DMS153 (cell line): ENCODE data around the gene CKLF.
"Not testable (repeated sequence)": the region's sequence is repeated elsewhere in the genome, so short reads cannot be mapped to it uniquely, and the experiment has no call there.

Source experiments
- DNase-seq: peaks from one replicate; lab custom pipeline; 2025; lab: John Stamatoyannopoulos, UW

Gene CKLF

DNA sequence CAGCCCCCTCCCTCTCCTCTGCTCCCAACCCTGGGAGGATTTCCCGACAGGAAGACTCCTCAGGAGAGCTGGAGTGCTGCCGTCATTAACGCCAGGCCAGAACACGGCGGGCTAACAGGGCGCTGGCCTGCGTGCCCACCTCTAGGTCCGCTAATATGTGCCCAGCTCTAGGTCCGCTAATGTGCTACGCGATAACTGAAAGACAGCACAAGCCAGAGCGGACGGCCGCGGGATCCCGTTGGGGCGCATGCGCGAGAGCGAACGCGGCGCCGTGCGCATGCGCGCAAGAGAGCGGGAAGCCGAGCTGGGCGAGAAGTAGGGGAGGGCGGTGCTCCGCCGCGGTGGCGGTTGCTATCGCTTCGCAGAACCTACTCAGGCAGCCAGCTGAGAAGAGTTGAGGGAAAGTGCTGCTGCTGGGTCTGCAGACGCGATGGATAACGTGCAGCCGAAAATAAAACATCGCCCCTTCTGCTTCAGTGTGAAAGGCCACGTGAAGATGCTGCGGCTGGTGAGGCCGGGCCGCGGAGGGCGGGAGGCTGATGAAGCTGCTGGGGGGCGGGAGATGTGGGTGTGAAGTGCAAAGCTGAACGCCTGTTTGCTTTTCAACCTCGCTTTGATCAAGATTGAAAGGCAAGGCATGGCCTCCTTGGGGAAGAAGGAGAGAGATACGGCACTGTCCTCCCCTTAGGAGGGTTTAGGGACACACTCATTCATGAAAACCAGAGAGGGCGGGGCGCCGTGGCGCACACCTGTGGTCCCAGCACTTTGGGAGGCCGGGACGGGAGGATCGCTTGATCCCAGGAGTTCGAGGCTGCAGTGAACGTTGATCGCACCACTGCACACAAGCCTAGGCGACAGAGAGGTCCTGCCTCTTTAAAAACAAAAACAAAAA lies at the start of gene CKLF:
Gene CKLF, plus strand, starts transcription at position 291 of the 892 bp plus-strand sequence. Its CDS starts 140 bp downstream, at position 431.
- peak; percentile 82 for DNase-seq

DNA sequence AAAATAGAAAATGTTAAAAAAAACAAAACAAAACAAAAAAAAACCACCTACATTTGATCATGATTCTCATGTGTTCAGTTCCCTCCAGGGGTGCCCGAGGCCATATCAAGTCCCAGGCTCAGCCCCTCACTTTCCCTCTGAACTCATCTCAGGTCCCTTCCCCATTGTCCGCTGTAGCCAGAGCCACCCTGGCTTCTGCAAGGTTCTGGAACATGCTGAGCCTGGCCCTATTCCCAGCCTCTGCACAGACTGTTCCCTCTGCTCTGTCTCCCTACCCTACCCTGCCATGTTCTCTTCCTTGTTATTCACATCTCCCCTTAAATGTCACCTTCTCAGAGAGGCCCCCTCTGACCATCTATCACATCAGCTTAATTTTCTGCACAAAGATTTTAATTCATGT lies 49.3 kb upstream of the CKLF start:
- DNase-seq: no peak

DNA sequence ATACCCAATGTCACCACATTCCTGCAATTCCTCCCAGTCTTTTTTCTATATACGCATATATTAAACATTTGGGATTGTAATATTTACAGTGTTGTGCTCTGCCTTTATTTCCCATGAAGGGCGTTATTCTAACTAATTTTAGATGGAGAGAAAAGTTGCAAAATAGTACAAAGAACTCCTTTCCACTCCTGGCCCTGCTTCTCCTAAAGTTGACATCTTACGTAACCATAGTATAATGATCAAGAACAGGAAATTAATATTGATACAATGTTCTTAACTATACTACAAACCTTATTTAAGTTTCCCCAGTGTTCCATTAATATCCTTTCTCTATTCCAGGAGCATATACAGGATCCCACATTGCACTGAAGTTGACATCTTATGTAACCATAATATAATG lies 48.8 kb upstream of the CKLF start:
- no peak for DNase-seq

DNA sequence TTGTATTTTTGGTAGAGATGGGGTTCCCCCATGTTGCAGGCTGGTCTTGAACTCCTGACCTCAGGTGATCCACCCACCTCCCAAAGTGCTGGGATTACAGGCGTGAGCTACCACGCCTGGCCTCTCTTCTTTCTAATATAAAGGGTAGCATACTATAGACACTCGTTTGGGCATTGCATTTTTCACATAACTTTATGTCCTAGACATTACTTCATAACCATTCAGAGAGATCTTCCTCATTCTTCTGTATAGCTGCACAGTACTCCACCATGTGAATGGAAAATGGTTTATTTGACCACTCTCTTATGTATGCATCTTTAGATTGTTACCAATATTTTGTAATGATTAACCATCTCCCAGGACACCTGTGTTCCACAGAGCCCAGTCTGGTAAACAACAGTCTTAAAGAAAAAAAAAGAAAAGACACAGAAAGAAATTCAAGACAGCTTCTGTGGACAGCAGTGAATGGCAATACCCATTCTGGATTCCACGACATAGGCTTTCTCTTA lies 44.6 kb upstream of the CKLF start:
- DNase-seq: no peak

- no peak for DNase-seq
Observed at GRCh38 chr16:66508248-66508913, 44.0 kb upstream of the CKLF start.

DNA sequence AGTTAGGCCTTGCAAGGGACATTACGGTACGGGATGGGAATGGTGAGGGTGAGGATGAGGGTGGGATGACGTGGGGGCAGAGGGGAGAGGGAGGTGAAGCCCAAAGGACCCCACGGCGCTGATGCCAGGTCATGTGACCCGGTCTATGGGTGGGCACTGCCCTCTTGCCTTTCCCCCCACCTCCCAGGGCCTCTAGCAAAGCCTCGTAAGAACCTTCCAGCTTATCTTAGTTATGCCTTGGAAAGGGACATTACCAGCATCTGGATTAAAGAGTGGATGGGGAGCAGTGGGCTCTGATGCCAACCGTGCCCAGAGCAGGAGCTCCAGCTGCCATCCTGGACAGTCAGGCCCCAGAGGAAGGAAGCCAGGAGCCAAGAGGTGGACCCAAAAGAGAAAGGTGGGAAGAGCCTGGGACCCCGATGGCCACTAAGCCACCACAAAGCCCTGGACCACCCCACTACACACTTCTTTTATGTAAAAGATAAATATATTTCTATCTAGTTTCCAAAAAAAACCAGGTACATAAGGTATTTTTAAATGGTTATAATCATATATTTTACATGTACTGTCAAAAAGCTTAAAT lies 43.4 kb upstream of the CKLF start:
- DNase-seq: no peak

- DNase-seq: no peak
Observed at GRCh38 chr16:66509576-66509975, 42.8 kb upstream of the CKLF start.

DNA sequence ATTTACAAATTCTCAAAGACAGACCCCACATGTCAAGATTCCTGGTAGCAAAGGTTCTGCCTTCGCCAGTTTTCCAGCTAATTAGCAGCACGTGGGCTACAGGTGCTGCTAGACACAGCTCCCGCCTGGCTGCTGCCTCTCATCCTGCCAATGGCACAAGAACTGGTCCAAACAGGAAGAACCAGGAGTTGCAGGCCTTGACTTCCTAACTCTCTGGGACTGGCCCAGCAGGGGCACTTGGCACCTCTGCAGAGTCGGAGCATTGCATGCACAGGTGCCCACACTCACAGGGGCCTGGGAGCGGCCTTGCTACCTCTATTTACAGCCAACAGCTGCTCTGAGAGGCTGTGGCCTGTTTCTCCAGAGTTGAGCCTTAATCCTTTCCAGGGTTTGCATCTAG lies 42.1 kb upstream of the CKLF start:
- DNase-seq: no peak

DNA sequence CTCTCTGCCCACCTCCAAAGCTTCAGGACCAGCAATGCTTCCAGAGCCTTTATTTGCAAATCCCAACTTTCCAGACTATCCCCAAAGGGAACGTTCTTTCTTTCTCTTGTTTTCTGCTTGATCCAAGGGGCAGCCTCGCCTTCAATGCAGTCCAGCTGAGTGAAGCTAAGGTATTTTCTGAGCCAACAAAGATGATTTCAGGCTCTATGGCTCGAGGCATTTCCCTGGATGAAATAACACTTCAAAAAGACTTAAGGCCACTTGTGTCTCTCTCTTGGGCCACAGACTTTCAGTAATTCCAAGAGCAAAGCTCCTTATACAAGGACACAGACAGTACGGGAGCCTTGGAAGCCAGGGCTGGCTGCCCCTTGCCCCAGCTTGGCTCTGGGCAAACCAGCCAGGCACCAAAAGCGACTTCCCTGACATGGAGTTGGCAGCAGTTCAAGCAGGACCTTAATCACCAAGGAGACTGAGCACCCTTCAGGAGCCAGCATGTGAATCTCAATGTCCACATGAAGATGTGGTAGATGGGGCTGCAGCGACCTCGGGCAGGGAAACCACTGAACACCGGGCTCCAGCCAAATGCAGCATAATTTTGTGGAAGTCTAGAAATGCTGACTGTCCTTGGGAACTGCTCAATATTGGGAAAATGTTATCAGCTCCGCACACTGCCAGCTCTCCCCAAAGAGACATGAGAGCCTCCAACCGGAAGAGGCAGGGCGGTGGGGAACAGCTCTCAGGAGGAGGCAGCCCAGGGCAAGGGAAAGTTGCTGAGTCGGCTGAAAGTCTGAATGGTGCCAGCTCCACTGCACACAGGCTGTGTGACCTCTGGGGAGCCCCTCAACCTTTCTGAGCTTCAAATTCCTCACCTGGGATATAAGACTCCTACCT lies 41.4 kb upstream of the CKLF start:
- no peak for DNase-seq

DNA sequence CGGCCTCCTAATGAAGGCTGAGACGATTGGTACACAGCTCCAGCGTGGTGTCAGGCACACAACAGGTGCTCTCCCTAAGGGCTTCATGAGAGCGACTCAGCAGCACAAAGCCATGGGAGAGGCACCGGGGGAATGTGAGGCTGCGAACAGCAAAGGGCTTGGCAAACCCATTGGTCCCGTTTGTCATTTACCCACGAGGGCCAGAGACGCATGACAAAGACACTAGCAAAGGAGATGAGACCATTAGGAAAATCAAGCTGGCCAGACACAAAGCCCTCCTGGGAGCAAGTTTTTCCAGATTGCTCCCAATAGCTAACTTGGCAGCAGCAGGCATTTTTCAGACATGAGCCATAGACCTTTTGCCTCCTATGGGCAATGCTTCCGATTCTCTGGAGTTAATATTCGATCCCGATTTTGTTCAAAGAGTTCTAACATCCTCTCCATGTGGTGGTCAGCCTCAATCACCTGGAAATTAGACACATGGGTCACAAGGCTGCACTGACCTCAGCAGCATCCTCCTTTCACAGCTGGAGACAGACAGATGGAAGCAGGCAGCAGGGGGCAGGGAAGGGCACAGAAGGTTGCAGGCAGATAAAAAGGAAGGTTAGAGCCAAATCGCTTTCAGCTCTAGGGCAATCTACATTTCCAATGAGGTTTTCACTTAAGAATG lies 40.6 kb upstream of the CKLF start:
- no peak for DNase-seq

GRCh38 chr16:66512272-66513110 lies 39.9 kb upstream of the CKLF start:
- no peak for DNase-seq

- no peak for DNase-seq
Observed at GRCh38 chr16:66513111-66513723, 39.2 kb upstream of the CKLF start.

DNA sequence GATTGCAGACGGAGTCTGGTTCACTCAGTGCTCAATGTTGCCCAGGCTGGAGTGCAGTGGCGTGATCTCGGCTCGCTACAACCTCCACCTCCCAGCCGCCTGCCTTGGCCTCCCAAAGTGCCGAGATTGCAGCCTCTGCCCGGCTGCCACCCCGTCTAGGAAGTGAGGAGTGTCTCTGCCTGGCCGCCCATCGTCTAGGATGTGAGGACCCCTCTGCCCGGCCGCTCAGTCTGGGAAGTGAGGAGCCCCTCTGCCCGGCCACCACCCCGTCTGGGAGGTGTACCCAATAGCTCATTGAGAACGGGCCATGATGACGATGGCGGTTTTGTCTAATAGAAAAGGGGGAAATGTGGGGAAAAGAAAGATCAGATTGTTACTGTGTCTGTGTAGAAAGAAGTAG lies 38.0 kb upstream of the CKLF start:
- DNase-seq: not testable (repeated sequence)

DNA sequence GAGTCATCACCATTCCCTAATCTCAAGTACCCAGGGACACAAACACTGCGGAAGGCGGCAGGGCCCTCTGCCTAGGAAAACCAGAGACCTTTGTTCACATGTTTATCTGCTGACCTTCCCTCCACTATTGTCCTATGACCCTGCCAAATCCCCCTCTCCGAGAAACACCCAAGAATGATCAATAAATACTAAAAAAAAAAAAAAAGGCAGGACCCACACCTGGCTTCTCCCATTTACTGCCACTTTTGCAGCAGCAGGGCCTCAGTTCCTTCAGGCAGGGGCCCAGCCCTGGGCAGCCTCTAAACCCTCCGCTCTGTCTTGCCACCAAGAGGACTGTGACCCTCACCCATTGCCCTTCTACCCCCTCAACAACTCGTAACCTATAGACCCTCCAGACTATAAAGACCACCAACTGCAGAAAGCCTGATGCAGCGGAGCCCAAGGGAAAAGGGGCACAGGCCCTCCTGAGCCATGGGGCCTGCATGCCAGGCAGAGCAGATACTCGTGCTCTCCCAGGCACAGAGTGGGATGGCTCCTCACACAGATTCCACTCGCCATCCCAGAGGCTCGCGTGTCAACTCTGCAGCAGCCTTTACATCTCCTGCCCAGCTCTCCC lies 37.3 kb upstream of the CKLF start:
- DNase-seq: not testable (repeated sequence)

DNA sequence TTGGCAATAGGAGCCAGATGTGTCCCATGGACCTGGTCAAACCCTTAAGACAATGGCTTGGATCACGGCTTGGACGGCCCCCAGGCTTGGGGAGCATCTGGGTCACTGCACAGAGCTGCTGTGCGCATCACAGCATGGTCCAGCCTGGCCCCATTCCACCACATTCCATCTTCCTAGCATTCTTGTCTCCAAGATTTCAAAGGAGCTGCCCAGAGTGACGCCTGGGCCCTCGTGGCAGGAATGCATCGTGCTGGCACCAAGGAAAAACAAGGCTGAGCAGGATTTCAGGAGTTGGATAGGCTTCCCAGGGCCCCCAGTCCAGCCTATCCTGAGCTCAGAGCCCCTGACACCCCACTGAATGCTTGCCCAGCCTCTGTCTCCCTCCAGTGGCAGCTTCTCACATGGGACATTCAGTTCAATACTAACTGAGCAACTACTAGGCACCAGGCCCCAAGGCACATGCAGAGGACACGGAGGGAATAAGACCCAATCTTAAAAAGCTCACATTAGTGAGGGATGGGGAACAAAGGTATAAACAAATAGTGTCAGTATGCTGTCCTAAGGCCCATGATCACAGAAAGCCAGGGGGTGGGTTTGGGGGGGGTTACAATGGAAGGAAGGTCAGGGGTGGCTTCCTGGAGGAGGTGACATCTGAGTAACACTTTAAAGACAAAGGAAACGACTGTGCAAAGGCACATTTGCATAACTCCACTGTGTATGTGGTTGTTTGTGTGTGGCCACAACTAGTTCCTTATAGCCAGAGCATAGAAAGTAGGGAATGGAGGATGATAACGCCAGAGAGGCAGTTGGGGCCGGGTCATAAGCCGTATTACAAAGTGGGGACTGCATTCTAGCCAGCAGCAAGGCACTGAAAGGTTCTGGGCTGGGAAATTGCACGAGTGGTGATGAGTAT lies 36.5 kb upstream of the CKLF start:
- no peak for DNase-seq

DNA sequence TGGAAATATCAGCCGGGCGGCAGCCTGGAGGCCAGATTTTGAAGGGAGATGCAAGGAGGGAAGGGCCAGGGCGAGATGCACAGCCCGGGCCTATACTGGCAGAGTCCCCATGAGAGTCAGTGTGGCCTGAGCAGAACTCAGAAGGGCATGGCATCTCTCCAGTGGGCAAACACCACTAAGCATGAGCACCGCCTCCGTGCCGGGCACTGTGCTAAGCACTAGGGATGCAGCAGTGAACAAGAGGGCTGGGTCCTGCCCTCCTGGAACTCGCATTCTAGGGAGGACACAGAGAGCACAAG lies 35.9 kb upstream of the CKLF start:
- DNase-seq: no peak

DNA sequence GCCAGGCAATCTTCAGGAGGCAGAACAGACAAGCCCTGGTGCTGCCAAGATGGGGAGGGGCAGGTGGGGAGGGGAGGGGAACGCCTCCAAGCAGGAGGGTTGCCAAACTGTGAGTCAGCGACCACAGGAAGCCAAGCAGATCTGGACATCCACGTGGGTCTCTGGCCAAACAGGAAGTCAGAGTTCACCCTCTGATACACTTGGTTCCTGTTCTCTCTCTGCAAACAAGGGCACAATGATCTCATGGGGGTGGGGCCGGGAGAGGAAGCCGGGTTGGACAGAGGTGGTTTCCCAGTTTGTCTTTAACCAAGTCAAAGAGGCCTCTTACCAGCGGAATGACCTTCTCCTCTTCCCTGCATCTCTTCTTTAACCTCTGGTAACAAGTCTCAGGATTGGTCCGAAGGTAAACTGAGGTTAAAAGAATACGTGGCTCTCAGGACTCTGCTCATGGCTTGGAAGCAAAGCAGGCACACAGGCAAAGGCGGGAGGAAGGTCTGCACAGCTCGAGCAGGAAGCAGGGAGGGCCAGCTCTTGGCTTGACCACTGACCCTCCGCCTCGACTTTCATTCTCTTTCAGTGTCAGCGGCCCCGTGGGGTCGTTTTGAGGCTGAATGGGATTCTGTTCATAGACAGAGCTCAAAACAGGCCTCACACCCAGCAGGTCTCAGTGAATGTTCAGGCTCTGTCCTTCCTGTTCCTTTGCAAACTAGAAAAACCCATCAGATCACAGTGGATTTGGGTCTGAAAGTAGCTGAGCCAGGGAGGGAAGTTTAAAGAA lies 35.4 kb upstream of the CKLF start:
- DNase-seq: peak; percentile 94
